ENCODE measurements around the gene BLOC1S3. TPM values are rescaled to one million over a fixed set of nuclear protein-coding genes. Genes with fewer than 3 reads are reported as not detected.

BLOC1S3 gene
- total RNA-seq, 2 experiments from 2014 or later = 14.7 to 18.8 TPM

DNA sequence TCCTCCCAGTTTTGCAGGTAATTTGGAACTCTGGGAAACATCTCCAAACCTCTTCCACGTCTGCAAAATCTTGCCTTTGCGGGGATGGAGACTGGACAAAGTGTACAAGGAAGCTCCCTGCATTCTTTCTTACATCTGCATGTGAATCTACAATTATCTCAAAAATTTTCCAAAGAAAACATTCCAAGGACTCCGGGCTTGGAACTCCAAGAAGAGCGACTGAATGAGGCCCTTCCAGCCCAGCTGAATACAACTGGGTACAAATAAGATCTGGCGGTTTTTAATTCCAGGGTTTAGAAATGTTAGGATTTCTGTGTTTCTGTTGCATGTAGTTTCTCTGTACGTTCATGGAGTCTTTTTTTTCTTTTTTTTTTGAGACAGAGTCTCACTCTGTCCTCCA lies 38.1 kb downstream of the BLOC1S3 start:
- H3K9me3 ChIP-seq (ENCODE audit: control insufficient read depth in 1 of 2, insufficient read depth in 1 of 2, low read length in 2 of 2) = no peaks in the 10 kb centered on the region
- Mint-ChIP-seq H3K9me3 (no peaks in the 10 kb centered on the region), H3K4me3 (no peak overlapping the region), H3K4me1 (ENCODE audit: low read depth) (no peaks in the 10 kb centered on the region), H3K27me3 (peaks cover 50% of the 10 kb centered on the region), H3K27ac (no peak overlapping the region), H3K36me3 (ENCODE audit: low read depth) (no peaks in the 10 kb centered on the region)
- no peak for DNase-seq
- peaks cover 36 to 38% of the 10 kb centered on the region in 2 experiments for H3K27me3 ChIP-seq (ENCODE audit: control insufficient read depth in 1 of 2, insufficient read depth in 2 of 2, low read length in 2 of 2)
- peaks cover 5% of the 10 kb centered on the region for H3K4me1 ChIP-seq (ENCODE audit: insufficient read depth, low read length)
- no peak overlapping the region for H3K27ac ChIP-seq (ENCODE audit: low read depth in 1 of 2, low read length in 2 of 2)
- POLR2A ChIA-PET = no interaction called here
- no peak for ATAC-seq (ENCODE audit: poor library complexity)
- TF ChIP-seq, protein P1, sequence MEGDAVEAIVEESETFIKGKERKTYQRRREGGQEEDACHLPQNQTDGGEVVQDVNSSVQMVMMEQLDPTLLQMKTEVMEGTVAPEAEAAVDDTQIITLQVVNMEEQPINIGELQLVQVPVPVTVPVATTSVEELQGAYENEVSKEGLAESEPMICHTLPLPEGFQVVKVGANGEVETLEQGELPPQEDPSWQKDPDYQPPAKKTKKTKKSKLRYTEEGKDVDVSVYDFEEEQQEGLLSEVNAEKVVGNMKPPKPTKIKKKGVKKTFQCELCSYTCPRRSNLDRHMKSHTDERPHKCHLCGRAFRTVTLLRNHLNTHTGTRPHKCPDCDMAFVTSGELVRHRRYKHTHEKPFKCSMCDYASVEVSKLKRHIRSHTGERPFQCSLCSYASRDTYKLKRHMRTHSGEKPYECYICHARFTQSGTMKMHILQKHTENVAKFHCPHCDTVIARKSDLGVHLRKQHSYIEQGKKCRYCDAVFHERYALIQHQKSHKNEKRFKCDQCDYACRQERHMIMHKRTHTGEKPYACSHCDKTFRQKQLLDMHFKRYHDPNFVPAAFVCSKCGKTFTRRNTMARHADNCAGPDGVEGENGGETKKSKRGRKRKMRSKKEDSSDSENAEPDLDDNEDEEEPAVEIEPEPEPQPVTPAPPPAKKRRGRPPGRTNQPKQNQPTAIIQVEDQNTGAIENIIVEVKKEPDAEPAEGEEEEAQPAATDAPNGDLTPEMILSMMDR (IDR thresholded peaks at IDR 0.05) = no peak
- H3K4me3 ChIP-seq (ENCODE audit: low read length) = no peak overlapping the region
- CTCF ChIA-PET = no interaction called here
- intact Hi-C loops (cut with DNase I, micrococcal nuclease) = no loop called here
- no peaks in the 10 kb centered on the region for H3K36me3 ChIP-seq (ENCODE audit: insufficient read depth, low read length)

DNA sequence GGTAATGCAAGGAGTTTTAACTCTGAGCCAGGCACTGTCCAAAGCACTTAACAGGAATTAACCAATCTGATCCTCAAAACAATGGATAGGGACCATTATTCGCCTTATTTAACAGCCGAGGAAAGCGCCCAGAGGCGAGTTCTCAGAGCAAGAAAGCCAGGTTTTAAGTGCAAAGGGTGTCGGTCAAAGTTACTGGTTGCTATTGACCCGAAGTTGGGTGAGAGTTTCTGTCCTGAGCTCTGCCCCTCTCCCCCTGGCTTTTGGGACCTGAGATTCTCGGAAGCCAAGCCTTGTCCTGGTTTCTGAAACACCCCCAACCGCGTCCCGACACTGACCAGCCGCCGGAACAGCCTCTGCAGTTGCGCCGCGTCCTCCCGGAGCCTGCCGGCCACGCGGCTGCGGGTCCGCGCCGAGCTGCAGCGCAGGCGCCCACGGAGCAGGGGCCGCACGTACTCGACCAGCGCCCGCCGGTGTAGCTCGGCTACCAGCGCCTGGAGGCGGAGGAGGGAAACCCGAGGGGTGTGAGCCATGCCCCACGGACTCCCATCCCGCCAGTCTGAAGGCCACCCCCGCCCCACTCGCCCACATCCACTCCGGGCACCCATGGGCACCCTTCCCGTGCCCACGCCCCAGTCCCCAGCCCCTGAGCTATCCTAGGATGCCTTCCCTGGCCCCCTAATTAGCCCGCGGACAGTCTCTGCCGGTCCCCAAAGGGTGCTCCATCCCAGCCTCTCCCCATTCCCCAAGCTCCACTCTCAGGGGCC lies 38.8 kb downstream of the BLOC1S3 start:
- DNase-seq (no peak), ATAC-seq (ENCODE audit: poor library complexity) (no peak)
- Histone ChIP-seq H3K27ac (ENCODE audit: low read depth in 1 of 2, low read length in 2 of 2) (no peak overlapping the region), H3K27me3 (ENCODE audit: control insufficient read depth in 1 of 2, insufficient read depth in 2 of 2, low read length in 2 of 2) (peaks cover 32% of the 10 kb centered on the region in 2 experiments), H3K36me3 (ENCODE audit: insufficient read depth, low read length) (no peaks in the 10 kb centered on the region), H3K4me1 (ENCODE audit: insufficient read depth, low read length) (peaks cover 5% of the 10 kb centered on the region), H3K9me3 (ENCODE audit: control insufficient read depth in 1 of 2, insufficient read depth in 1 of 2, low read length in 2 of 2) (no peaks in the 10 kb centered on the region), H3K4me3 (ENCODE audit: low read length) (no peak overlapping the region)
- ChIA-PET CTCF (no interaction called here), POLR2A (no interaction called here)
- Mint-ChIP-seq H3K27me3 (peaks cover 56% of the 10 kb centered on the region), H3K36me3 (ENCODE audit: low read depth) (no peaks in the 10 kb centered on the region), H3K4me3 (no peak overlapping the region), H3K9me3 (no peaks in the 10 kb centered on the region), H3K4me1 (ENCODE audit: low read depth) (no peaks in the 10 kb centered on the region), H3K27ac (no peak overlapping the region)
- TF ChIP-seq, protein P1 (IDR thresholded peaks at IDR 0.05) = no peak
- intact Hi-C loops (cut with DNase I, micrococcal nuclease) = no loop called here

DNA sequence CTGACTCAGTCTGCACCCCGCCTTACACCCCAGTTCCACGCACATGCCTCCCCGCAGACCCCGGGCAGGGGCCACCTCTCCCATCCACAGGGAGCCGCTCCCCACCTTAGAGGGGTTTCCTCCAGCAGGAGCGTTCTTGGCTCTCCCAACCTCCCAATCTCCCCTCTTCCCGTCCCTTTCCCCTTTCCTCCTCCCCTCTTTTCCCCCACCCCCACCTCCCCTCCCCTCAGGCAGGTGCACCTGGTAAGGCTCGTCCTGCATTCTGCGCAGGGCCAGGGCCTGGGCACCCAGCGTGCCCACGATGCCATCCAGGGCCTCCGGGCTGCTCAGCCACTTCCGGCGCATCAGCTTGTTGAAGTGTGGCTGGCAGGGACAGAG lies 39.4 kb downstream of the BLOC1S3 start:
- TF ChIP-seq, protein P1 (IDR thresholded peaks at IDR 0.05) = no peak
- H3K4me3 ChIP-seq (ENCODE audit: low read length) = no peak overlapping the region
- intact Hi-C loops (cut with DNase I, micrococcal nuclease) = no loop called here
- DNase-seq (no peak), ATAC-seq (ENCODE audit: poor library complexity) (no peak)
- Mint-ChIP-seq H3K9me3 (no peaks in the 10 kb centered on the region), H3K27me3 (peaks cover 61% of the 10 kb centered on the region), H3K27ac (no peak overlapping the region), H3K36me3 (ENCODE audit: low read depth) (no peaks in the 10 kb centered on the region), H3K4me1 (ENCODE audit: low read depth) (no peaks in the 10 kb centered on the region), H3K4me3 (no peak overlapping the region)
- no peaks in the 10 kb centered on the region for H3K36me3 ChIP-seq (ENCODE audit: insufficient read depth, low read length)
- peaks cover 5% of the 10 kb centered on the region for H3K4me1 ChIP-seq (ENCODE audit: insufficient read depth, low read length)
- ChIA-PET CTCF (no interaction called here), POLR2A (no interaction called here)
- H3K27me3 ChIP-seq (ENCODE audit: control insufficient read depth in 1 of 2, insufficient read depth in 2 of 2, low read length in 2 of 2) = peaks cover 30 to 32% of the 10 kb centered on the region in 2 experiments
- H3K9me3 ChIP-seq (ENCODE audit: control insufficient read depth in 1 of 2, insufficient read depth in 1 of 2, low read length in 2 of 2) = no peaks in the 10 kb centered on the region
- H3K27ac ChIP-seq (ENCODE audit: low read depth in 1 of 2, low read length in 2 of 2) = no peak overlapping the region

All from CD4-positive, alpha-beta T cell (primary cell).